Memory B cell (primary cell): ENCODE measurements around the gene BRINP3.

Experiments used
- ATAC-seq: fragments of 150-1000 bp; cut with Tn5 transposase; 2 replicates; pipeline ENCODE4 v1.10.0; 2021; ENCODE audit warnings: low read depth, mild to moderate bottlenecking, moderate library complexity
- DNase-seq, 2 donors: peaks; one replicate each; pipeline ENCODE4 v3.0.0; 2022; ENCODE audit warnings: low spot score in 2 of 2
- H3K27ac Mint-ChIP-seq: one replicate; pipeline ENCODE4 v1.8.0; 2022; ENCODE audit warnings: mild to moderate bottlenecking, moderate library complexity, mixed read lengths
- H3K27me3 Mint-ChIP-seq: one replicate; pipeline ENCODE4 v1.8.0; 2022; ENCODE audit warnings: mixed read lengths
- H3K36me3 Mint-ChIP-seq: one replicate; pipeline ENCODE4 v1.8.0; 2022; ENCODE audit warnings: mild to moderate bottlenecking, mixed read lengths
- H3K4me1 Mint-ChIP-seq: one replicate; pipeline ENCODE4 v1.8.0; 2022; ENCODE audit warnings: mixed read lengths
- H3K4me3 Mint-ChIP-seq: one replicate; pipeline ENCODE4 v1.8.0; 2022; ENCODE audit warnings: mild to moderate bottlenecking, moderate library complexity, mixed read lengths
- H3K9me3 Mint-ChIP-seq: one replicate; pipeline ENCODE4 v1.8.0; 2022; ENCODE audit warnings: mixed read lengths

BRINP3 gene

GRCh38 chr1:190328361-190328760 lies 149.3 kb downstream of the BRINP3 start:
- H3K4me3 Mint-ChIP-seq = no peak overlapping the region
- H3K27ac Mint-ChIP-seq = no peak overlapping the region
- H3K27me3 Mint-ChIP-seq = no peaks in the 10 kb centered on the region
- no peak for ATAC-seq
- H3K9me3 Mint-ChIP-seq = peaks cover 5% of the 10 kb centered on the region
- no peak for DNase-seq
- no peaks in the 10 kb centered on the region for H3K36me3 Mint-ChIP-seq
- H3K4me1 Mint-ChIP-seq = no peaks in the 10 kb centered on the region

GRCh38 chr1:190327271-190327670 lies 150.4 kb downstream of the BRINP3 start:
- DNase-seq (no peak), ATAC-seq (no peak)
- Mint-ChIP-seq H3K27me3 (no peaks in the 10 kb centered on the region), H3K27ac (no peak overlapping the region), H3K9me3 (peaks cover 5% of the 10 kb centered on the region), H3K4me1 (no peaks in the 10 kb centered on the region), H3K4me3 (no peak overlapping the region), H3K36me3 (no peaks in the 10 kb centered on the region)

- no peaks in the 10 kb centered on the region for H3K4me1 Mint-ChIP-seq
- H3K4me3 Mint-ChIP-seq = no peak overlapping the region
- no peak overlapping the region for H3K27ac Mint-ChIP-seq
- peaks cover 4% of the 10 kb centered on the region for H3K9me3 Mint-ChIP-seq
- no peaks in the 10 kb centered on the region for H3K36me3 Mint-ChIP-seq
- DNase-seq = no peak
- H3K27me3 Mint-ChIP-seq = no peaks in the 10 kb centered on the region
- no peak for ATAC-seq
These were observed 154.1 kb downstream of the BRINP3 start for GRCh38 chr1:190323530-190323929.

DNA sequence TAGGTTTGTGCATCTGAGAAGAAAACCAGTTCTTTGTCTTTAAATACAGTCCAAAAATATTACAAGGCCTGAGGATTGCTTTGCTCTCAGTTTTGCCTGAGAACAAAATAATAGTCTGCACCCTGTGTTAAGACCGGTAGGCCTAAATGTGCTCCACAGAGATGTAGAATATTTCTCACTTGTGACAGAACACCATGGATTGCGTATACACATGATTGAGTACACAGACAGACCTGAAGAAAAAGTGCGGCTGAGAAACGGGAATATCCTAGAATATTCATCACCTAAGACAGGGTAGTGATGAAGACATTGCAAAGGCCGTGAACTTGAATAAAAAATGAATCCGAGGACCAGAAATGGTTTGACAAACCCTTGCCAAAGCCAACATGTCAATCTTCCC lies 155.4 kb downstream of the BRINP3 start:
- H3K4me1 Mint-ChIP-seq = no peaks in the 10 kb centered on the region
- H3K36me3 Mint-ChIP-seq = no peaks in the 10 kb centered on the region
- H3K27me3 Mint-ChIP-seq = no peaks in the 10 kb centered on the region

GRCh38 chr1:190320952-190321351 lies 156.7 kb downstream of the BRINP3 start:
- H3K9me3 Mint-ChIP-seq = peaks cover 1% of the 10 kb centered on the region
- H3K4me3 Mint-ChIP-seq = no peak overlapping the region
- DNase-seq = no peak
- ATAC-seq = no peak
- H3K27me3 Mint-ChIP-seq = no peaks in the 10 kb centered on the region
- H3K4me1 Mint-ChIP-seq = no peaks in the 10 kb centered on the region
- no peak overlapping the region for H3K27ac Mint-ChIP-seq
- no peaks in the 10 kb centered on the region for H3K36me3 Mint-ChIP-seq

More for the DNA sequence above, 155.4 kb downstream of the BRINP3 start:
- ATAC-seq = no peak
- Mint-ChIP-seq H3K9me3 (peaks cover 5% of the 10 kb centered on the region), H3K4me3 (no peak overlapping the region), H3K27ac (no peak overlapping the region)
- no peak for DNase-seq

GRCh38 chr1:190312763-190313162 lies 164.9 kb downstream of the BRINP3 start:
- no peak for DNase-seq
- Mint-ChIP-seq H3K9me3 (peaks cover 3% of the 10 kb centered on the region), H3K27me3 (no peaks in the 10 kb centered on the region), H3K36me3 (no peaks in the 10 kb centered on the region), H3K27ac (no peak overlapping the region), H3K4me1 (no peaks in the 10 kb centered on the region), H3K4me3 (no peak overlapping the region)
- no peak for ATAC-seq

DNA sequence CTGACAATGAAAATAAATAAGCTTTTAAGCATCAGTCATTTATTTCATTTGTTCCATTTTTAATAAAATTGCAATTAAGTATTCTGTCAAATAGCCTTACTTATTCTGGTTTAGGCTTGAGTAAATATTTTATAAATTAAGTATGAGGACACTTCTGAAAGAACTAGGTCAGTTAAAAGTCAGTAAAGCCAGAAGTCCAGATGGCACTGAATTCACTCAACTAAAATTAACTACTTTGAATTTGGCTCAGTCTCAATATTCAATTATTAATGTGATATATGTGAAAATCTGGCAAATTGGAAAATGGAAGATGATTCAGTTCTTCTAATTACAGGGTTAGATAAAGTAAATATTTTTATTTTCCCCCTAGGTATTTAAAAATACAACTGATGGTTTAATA lies 174.2 kb downstream of the BRINP3 start:
- H3K27ac Mint-ChIP-seq = no peak overlapping the region
- H3K4me1 Mint-ChIP-seq = no peaks in the 10 kb centered on the region

DNA sequence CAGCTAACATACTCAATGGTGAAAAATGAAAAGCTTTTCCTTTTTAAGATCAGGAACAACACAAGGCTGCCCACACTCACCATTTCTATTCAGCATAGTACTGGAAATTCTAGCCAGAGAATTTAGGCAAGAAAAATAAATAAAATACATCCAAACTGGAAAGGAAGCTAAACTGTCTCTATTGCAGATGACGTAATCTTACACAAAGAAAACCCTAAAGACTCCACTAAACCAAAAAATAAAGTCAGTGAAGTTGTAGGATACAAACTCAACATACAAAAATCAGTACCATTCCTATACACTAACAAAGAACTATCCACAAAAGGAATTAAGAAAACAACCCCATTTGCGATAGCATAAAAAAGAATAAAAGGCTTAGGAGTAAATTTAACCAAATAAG lies 181.2 kb downstream of the BRINP3 start:
- no peaks in the 10 kb centered on the region for H3K36me3 Mint-ChIP-seq
- H3K27ac Mint-ChIP-seq = no peak overlapping the region
- DNase-seq (no peak), ATAC-seq (no peak)
- H3K9me3 Mint-ChIP-seq = peaks cover 6% of the 10 kb centered on the region
- no peak overlapping the region for H3K4me3 Mint-ChIP-seq
- H3K4me1 Mint-ChIP-seq = no peaks in the 10 kb centered on the region
- no peaks in the 10 kb centered on the region for H3K27me3 Mint-ChIP-seq

More for the DNA sequence above, 174.2 kb downstream of the BRINP3 start:
- DNase-seq (no peak), ATAC-seq (no peak)
- no peaks in the 10 kb centered on the region for H3K27me3 Mint-ChIP-seq
- no peaks in the 10 kb centered on the region for H3K9me3 Mint-ChIP-seq
- no peaks in the 10 kb centered on the region for H3K36me3 Mint-ChIP-seq
- H3K4me3 Mint-ChIP-seq = no peak overlapping the region

DNA sequence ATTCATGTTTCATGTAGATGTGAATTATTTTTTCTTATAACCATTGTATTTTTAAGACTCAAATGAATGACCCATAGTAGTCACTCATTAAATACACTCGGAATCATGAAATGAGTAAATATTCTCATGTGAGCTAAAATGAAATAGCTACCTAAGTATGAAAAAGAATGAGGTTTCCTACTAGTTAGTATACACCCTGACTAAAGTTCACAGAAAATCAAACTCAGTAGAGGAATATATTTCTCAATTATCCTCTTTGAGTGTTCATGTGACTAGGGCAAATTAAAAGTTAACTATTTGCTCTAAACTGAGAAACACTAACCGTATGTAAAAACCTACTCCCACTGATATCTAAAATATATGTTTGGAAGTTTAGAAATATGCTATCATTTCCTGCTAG lies 187.8 kb downstream of the BRINP3 start:
- Mint-ChIP-seq H3K4me1 (no peaks in the 10 kb centered on the region), H3K27me3 (no peaks in the 10 kb centered on the region), H3K27ac (no peak overlapping the region), H3K36me3 (no peaks in the 10 kb centered on the region), H3K9me3 (peaks cover 8% of the 10 kb centered on the region), H3K4me3 (no peak overlapping the region)
- DNase-seq (no peak), ATAC-seq (no peak)

DNA sequence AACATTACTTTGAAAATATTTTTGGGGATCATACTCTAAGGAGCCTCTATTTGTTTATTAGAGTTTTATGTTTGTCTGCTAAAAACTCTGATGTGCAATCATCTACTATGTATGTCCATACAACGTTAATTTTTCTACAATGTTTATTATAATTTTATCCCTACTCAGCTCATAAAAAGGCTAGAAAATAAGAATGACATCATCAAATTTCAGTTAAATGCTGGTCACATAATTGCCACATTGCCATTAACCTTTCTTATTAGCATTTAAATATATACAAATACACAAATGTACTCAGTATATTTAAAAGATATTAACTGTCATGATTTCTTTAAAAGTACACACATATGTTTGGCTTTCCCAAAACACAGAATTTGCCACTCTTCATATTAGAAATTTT lies 191.6 kb downstream of the BRINP3 start:
- ATAC-seq (no peak), DNase-seq (no peak)
- Mint-ChIP-seq H3K27ac (no peak overlapping the region), H3K4me3 (no peak overlapping the region), H3K27me3 (no peaks in the 10 kb centered on the region), H3K4me1 (no peaks in the 10 kb centered on the region), H3K36me3 (no peaks in the 10 kb centered on the region), H3K9me3 (peaks cover 3% of the 10 kb centered on the region)

- Mint-ChIP-seq H3K4me1 (no peaks in the 10 kb centered on the region), H3K27me3 (no peaks in the 10 kb centered on the region), H3K27ac (no peak overlapping the region), H3K9me3 (peaks cover 1% of the 10 kb centered on the region), H3K4me3 (no peak overlapping the region), H3K36me3 (no peaks in the 10 kb centered on the region)
- DNase-seq = no peak
- ATAC-seq = no peak
These were observed 200.6 kb downstream of the BRINP3 start for GRCh38 chr1:190277107-190277506.

GRCh38 chr1:190274721-190275120 lies 202.9 kb downstream of the BRINP3 start:
- no peaks in the 10 kb centered on the region for H3K27me3 Mint-ChIP-seq
- H3K36me3 Mint-ChIP-seq = no peaks in the 10 kb centered on the region
- ATAC-seq (no peak), DNase-seq (no peak)
- no peaks in the 10 kb centered on the region for H3K4me1 Mint-ChIP-seq
- H3K4me3 Mint-ChIP-seq = no peak overlapping the region
- H3K27ac Mint-ChIP-seq = no peak overlapping the region
- no peaks in the 10 kb centered on the region for H3K9me3 Mint-ChIP-seq

DNA sequence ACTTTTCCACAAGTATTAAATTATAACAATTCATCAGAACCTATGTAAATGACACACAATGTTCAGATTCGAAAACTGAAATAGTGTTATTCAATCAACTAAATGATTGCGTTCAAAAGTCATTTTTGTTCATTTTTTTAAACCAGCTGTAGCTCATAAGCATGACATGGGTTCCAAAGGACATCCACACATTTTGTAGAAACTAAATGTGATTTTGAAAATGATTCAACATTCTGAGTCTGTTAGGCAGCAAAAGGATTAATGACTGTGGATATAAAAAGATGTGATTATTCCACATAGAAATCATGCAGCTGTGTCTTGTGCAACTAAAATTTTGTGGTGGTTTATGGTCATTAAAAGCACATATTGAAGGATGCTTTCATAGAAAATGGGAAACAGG lies 204.5 kb downstream of the BRINP3 start:
- ATAC-seq (no peak), DNase-seq (no peak)
- no peaks in the 10 kb centered on the region for H3K4me1 Mint-ChIP-seq

DNA sequence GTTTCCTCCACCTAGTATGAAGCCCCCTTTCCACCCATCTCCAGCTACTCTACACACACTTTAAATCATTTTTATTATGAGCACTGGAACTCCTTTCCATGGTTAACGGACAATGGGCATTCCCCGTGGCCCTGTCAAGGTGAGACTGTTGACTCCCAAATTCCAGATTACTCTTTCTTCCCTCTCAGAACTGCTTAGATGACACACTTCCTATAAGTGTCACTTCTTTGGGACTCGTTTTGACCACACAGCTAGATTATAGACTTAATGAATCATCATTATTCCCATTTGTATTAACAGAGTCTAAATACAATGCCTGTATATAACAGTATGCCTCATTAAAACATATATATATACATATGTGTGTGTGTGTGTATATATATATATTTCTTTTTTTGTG lies 215.1 kb downstream of the BRINP3 start:
- H3K4me1 Mint-ChIP-seq = no peaks in the 10 kb centered on the region
- H3K4me3 Mint-ChIP-seq = no peak overlapping the region
- no peak for ATAC-seq

More for the DNA sequence above, 204.5 kb downstream of the BRINP3 start:
- Mint-ChIP-seq H3K27ac (no peak overlapping the region), H3K27me3 (no peaks in the 10 kb centered on the region), H3K9me3 (peaks cover 2% of the 10 kb centered on the region), H3K4me3 (no peak overlapping the region), H3K36me3 (no peaks in the 10 kb centered on the region)

DNA sequence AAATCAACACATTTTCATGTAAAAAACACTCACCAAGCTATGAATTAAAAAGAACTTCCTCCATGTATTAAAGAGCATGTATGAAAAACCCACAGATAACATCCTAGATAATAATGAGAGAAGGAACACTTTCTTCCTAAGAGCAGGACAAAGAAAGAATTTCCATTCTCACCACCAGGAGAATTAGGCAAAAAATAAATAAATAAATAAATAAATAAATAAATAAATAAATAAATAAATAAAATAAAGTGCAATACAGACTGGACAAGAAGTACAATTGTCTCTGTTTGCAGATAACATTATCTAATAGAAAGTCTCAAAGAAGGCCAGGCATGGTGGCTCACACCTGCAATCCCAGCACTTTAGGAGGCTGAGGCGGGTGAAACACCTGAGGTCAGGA lies 218.2 kb downstream of the BRINP3 start:
- no peak overlapping the region for H3K4me3 Mint-ChIP-seq
- no peaks in the 10 kb centered on the region for H3K4me1 Mint-ChIP-seq
- DNase-seq (no peak), ATAC-seq (no peak)
- H3K36me3 Mint-ChIP-seq = no peaks in the 10 kb centered on the region
- H3K27ac Mint-ChIP-seq = no peak overlapping the region
- H3K9me3 Mint-ChIP-seq = peaks cover 6% of the 10 kb centered on the region
- H3K27me3 Mint-ChIP-seq = no peaks in the 10 kb centered on the region

More for the DNA sequence above, 215.1 kb downstream of the BRINP3 start:
- Mint-ChIP-seq H3K27ac (no peak overlapping the region), H3K9me3 (peaks cover 2% of the 10 kb centered on the region), H3K27me3 (no peaks in the 10 kb centered on the region), H3K36me3 (no peaks in the 10 kb centered on the region)
- DNase-seq = no peak
